ENCODE measurements around the gene LRRD1. TPM values are rescaled to one million over a fixed set of nuclear protein-coding genes. Genes with fewer than 3 reads are reported as not detected.

Gene LRRD1
- total RNA-seq, 1 experiment from 2014 or later = not detected

- H3K9me3 Mint-ChIP-seq = no peaks in the 10 kb centered on the region
These were observed 23.7 kb downstream of the LRRD1 start for GRCh38 chr7:92155108-92155739.

More at GRCh38 chr7:92155108-92155739, 23.7 kb downstream of the LRRD1 start:
- Histone ChIP-seq H3K79me2 (ENCODE audit: insufficient read depth, low read length) (no peaks in the 10 kb centered on the region), H4K91ac (ENCODE audit: insufficient read length, low read depth, low read length) (no peak overlapping the region), H2BK12ac (ENCODE audit: insufficient read length, low read depth, low read length) (no peak overlapping the region), H3K14ac (ENCODE audit: insufficient read depth, low read length) (no peak overlapping the region), H4K5ac (ENCODE audit: insufficient read length, low read depth, low read length) (no peak overlapping the region), H3K4me2 (ENCODE audit: insufficient read depth, insufficient read length, low read length) (no peak overlapping the region), H3K4me1 (ENCODE audit: insufficient read depth, low read length) (no peaks in the 10 kb centered on the region), H2BK120ac (ENCODE audit: low read depth, low read length, poor library complexity, severe bottlenecking) (no peak overlapping the region), H2BK5ac (ENCODE audit: insufficient read length, low read length) (no peak overlapping the region), H2AK5ac (ENCODE audit: insufficient read length, low read length) (no peak overlapping the region), H3K23ac (ENCODE audit: insufficient read length, low read depth, low read length) (no peak overlapping the region), H3K4ac (ENCODE audit: low read depth, low read length) (no peak overlapping the region), H2AFZ (ENCODE audit: low read length) (no peak overlapping the region), H2BK20ac (ENCODE audit: low read depth, low read length, poor library complexity, severe bottlenecking) (no peak overlapping the region), H3T11ph (ENCODE audit: low read length) (no peak overlapping the region), H3K56ac (ENCODE audit: insufficient read length, low read depth, low read length) (no peak overlapping the region), H2BK15ac (ENCODE audit: low read depth, low read length) (no peak overlapping the region), H3K23me2 (ENCODE audit: insufficient read length, low read depth, low read length, poor library complexity, severe bottlenecking) (no peaks in the 10 kb centered on the region), H3K9ac (ENCODE audit: extremely low read depth, insufficient read length, low read length) (no peak overlapping the region), H3K18ac (ENCODE audit: insufficient read length, low read depth, low read length) (no peak overlapping the region), H4K8ac (replicated peaks; ENCODE audit: insufficient read length, low read depth, low read length) (no peak overlapping the region), H3K27ac (ENCODE audit: insufficient read length, low read depth, low read length) (no peak overlapping the region), H3K27me3 (ENCODE audit: insufficient read depth, low read length) (no peaks in the 10 kb centered on the region), H4K20me1 (ENCODE audit: control insufficient read depth, insufficient read depth, insufficient read length) (no peaks in the 10 kb centered on the region), H3K79me1 (ENCODE audit: insufficient read depth, low read depth, low read length, poor library complexity, severe bottlenecking) (no peaks in the 10 kb centered on the region), H3K9me3 (ENCODE audit: control insufficient read depth, low read depth, low read length) (no peaks in the 10 kb centered on the region)
- no peak for TF ChIP-seq CTCF (conservative IDR thresholded peaks at IDR 0.05)
- WGBS (ENCODE audit: extremely low coverage, insufficient read length, low lambda C conversion rate) = no CpG with 5 or more reads among the region's 1 CpG
- no peak for DNase-seq
- H3K36me3 Mint-ChIP-seq (ENCODE audit: insufficient read depth in 1 of 3, low read depth in 3 of 3) = no peaks in the 10 kb centered on the region
- no peaks in the 10 kb centered on the region for H3K4me1 Mint-ChIP-seq
- no peak overlapping the region for H3K4me3 Mint-ChIP-seq
- no peak overlapping the region for H3K27ac Mint-ChIP-seq
- no peaks in the 10 kb centered on the region for H3K27me3 Mint-ChIP-seq (ENCODE audit: low read depth)

Measured in H9 (cell line).